A549 (cell line): ENCODE measurements around the gene EFNA5.

ENCODE experiments used
- BHLHE40 ChIP-seq: IDR thresholded peaks from 2 replicates; pipeline ENCODE4 v1.6.1; 2012; ENCODE audit warnings: low read depth, low read length, inconsistent platforms
- CHD2 ChIP-seq: fragments of 150-350 bp; IDR thresholded peaks from 2 replicates; pipeline ENCODE4 v1.6.1; 2014; ENCODE audit warnings: low read length; ENCODE audit not compliant: partially characterized antibody
- CTCF ChIP-seq: fragments of >200 bp; sonication (Bioruptor Twin); formaldehyde crosslinking; IDR thresholded peaks from 3 replicates; pipeline ENCODE4 v1.5.1; 2016
- EP300 ChIP-seq, 2 experiments: fragments of >200 bp; sonication (Bioruptor Twin); formaldehyde crosslinking; IDR thresholded peaks; 2 replicates in 1 of 2; 3 replicates in 1 of 2; pipeline ENCODE4 v1.6.1; 2016 to 2017
- ESRRA ChIP-seq: fragments of 150-350 bp; IDR thresholded peaks from 2 replicates; pipeline ENCODE4 v1.6.1; 2014; ENCODE audit warnings: mild to moderate bottlenecking, low read length, borderline replicate concordance
- HDAC2 ChIP-seq: fragments of 200-600 bp; sonication (generic); IDR thresholded peaks from 2 replicates; pipeline ENCODE4 v1.6.1; 2016
- MAFK ChIP-seq: fragments of 450-650 bp; IDR thresholded peaks from 2 replicates; pipeline ENCODE4 v1.6.1; 2014; ENCODE audit not compliant: partially characterized antibody
- POLR2A ChIP-seq: IDR thresholded peaks from 2 replicates; pipeline ENCODE4 v1.6.1; 2012; ENCODE audit warnings: mild to moderate bottlenecking, low read length
- RCOR1 ChIP-seq: fragments of 150-350 bp; IDR thresholded peaks from 2 replicates; pipeline ENCODE4 v1.6.1; 2014; ENCODE audit warnings: antibody characterized with exemption, low read length, low read depth
- REST ChIP-seq: fragments of 200-600 bp; sonication (generic); IDR thresholded peaks from 2 replicates; pipeline ENCODE4 v1.6.1; 2016; ENCODE audit warnings: antibody characterized with exemption, mild to moderate bottlenecking, moderate library complexity
- RNF2 ChIP-seq: fragments of 200-600 bp; sonication (generic); IDR thresholded peaks from 2 replicates; pipeline ENCODE4 v1.6.1; 2016; ENCODE audit warnings: low read depth, mild to moderate bottlenecking, antibody characterized with exemption, moderate library complexity, borderline replicate concordance
- TF ChIP-seq, protein P1 (sequence below): IDR thresholded peaks from 2 replicates; pipeline ENCODE4 v1.6.1; 2012
- TF ChIP-seq, protein P2 (sequence below): fragments of 450-650 bp; IDR thresholded peaks from 2 replicates; pipeline ENCODE4 v1.6.1; 2014; ENCODE audit warnings: antibody characterized with exemption

GRCh38 chr5:107665036-107665570 lies 5.6 kb downstream of the EFNA5 start:
- TF ChIP-seq CHD2 (no peak), MAFK (no peak), CTCF (no peak), BHLHE40 (no peak), HDAC2 (no peak), EP300 (IDR thresholded peaks at IDR 0.05) (no peak), POLR2A (no peak), RNF2 (no peak), ESRRA (no peak), RCOR1 (no peak), REST (no peak)
- TF ChIP-seq, protein P1, sequence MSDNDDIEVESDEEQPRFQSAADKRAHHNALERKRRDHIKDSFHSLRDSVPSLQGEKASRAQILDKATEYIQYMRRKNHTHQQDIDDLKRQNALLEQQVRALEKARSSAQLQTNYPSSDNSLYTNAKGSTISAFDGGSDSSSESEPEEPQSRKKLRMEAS = no peak
- TF ChIP-seq, protein P2, sequence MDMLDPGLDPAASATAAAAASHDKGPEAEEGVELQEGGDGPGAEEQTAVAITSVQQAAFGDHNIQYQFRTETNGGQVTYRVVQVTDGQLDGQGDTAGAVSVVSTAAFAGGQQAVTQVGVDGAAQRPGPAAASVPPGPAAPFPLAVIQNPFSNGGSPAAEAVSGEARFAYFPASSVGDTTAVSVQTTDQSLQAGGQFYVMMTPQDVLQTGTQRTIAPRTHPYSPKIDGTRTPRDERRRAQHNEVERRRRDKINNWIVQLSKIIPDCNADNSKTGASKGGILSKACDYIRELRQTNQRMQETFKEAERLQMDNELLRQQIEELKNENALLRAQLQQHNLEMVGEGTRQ = no peak
